Stimulated activated memory B cell treated with anti-CD40 and anti-IgM and Interleukin-4, amounts not matched to agents 10 μg/mL and 1 μg/mL and 100 μg/mL, for 72 hours (primary cell): ENCODE results near the gene SERPINB10.

Experiments used
- ATAC-seq: fragments of 150-1000 bp; cut with Tn5 transposase; 2 replicates; pipeline ENCODE4 v1.10.0; 2021
- H3K27ac Mint-ChIP-seq: one replicate; pipeline ENCODE4 v1.8.0; 2022; ENCODE audit warnings: mild to moderate bottlenecking, mixed read lengths
- H3K27me3 Mint-ChIP-seq: one replicate; pipeline ENCODE4 v1.8.0; 2022; ENCODE audit warnings: mixed read lengths
- H3K36me3 Mint-ChIP-seq: one replicate; pipeline ENCODE4 v1.8.0; 2022; ENCODE audit warnings: mixed read lengths
- H3K4me1 Mint-ChIP-seq: one replicate; pipeline ENCODE4 v1.8.0; 2022; ENCODE audit warnings: mixed read lengths
- H3K4me3 Mint-ChIP-seq: one replicate; pipeline ENCODE4 v1.8.0; 2022; ENCODE audit warnings: mild to moderate bottlenecking, moderate library complexity, mixed read lengths
- H3K9me3 Mint-ChIP-seq: one replicate; pipeline ENCODE4 v1.8.0; 2022; ENCODE audit warnings: mixed read lengths

Gene SERPINB10

GRCh38 chr18:63883617-63884016 lies 24.1 kb upstream of the SERPINB10 start:
- H3K4me1 Mint-ChIP-seq = no peaks in the 10 kb centered on the region
- no peak overlapping the region for H3K4me3 Mint-ChIP-seq
- H3K36me3 Mint-ChIP-seq = no peaks in the 10 kb centered on the region
- peaks cover 28% of the 10 kb centered on the region for H3K27me3 Mint-ChIP-seq
- no peak overlapping the region for H3K27ac Mint-ChIP-seq
- ATAC-seq = no peak
- H3K9me3 Mint-ChIP-seq = no peaks in the 10 kb centered on the region

- no peak for ATAC-seq
- H3K9me3 Mint-ChIP-seq = no peaks in the 10 kb centered on the region
- no peak within 1 kb of the TSS for H3K27ac Mint-ChIP-seq
- no peaks in the 10 kb centered on the region for H3K36me3 Mint-ChIP-seq
- H3K4me3 Mint-ChIP-seq = no peak within 1 kb of the TSS
- peaks cover 13% of the 10 kb centered on the region for H3K27me3 Mint-ChIP-seq
- H3K4me1 Mint-ChIP-seq = no peaks in the 10 kb centered on the region
Observed at GRCh38 chr18:63887424-63887823, 20.3 kb upstream of the SERPINB10 start, which contains the start of gene SERPINB2. TSS of gene SERPINB2 (plus strand) at chr18:63887705. CDS start at chr18:63891445, 3,740 bp downstream.

- no peaks in the 10 kb centered on the region for H3K4me1 Mint-ChIP-seq
- peaks cover 13% of the 10 kb centered on the region for H3K27me3 Mint-ChIP-seq
- H3K36me3 Mint-ChIP-seq = no peaks in the 10 kb centered on the region
- no peaks in the 10 kb centered on the region for H3K9me3 Mint-ChIP-seq
- no peak overlapping the region for H3K27ac Mint-ChIP-seq
- H3K4me3 Mint-ChIP-seq = no peak overlapping the region
- ATAC-seq = no peak
Observed at GRCh38 chr18:63888470-63889190, 19.1 kb upstream of the SERPINB10 start.

GRCh38 chr18:63889626-63890025 lies 18.1 kb upstream of the SERPINB10 start:
- Mint-ChIP-seq H3K4me1 (no peaks in the 10 kb centered on the region), H3K27ac (no peak overlapping the region), H3K27me3 (peaks cover 13% of the 10 kb centered on the region), H3K4me3 (no peak overlapping the region), H3K36me3 (no peaks in the 10 kb centered on the region), H3K9me3 (no peaks in the 10 kb centered on the region)
- no peak for ATAC-seq

GRCh38 chr18:63890237-63890949 lies 17.4 kb upstream of the SERPINB10 start:
- Mint-ChIP-seq H3K9me3 (no peaks in the 10 kb centered on the region), H3K36me3 (no peaks in the 10 kb centered on the region), H3K27me3 (peaks cover 15% of the 10 kb centered on the region), H3K27ac (no peak overlapping the region), H3K4me1 (no peaks in the 10 kb centered on the region), H3K4me3 (no peak overlapping the region)
- ATAC-seq = no peak

- ATAC-seq = no peak
- Mint-ChIP-seq H3K27ac (no peak overlapping the region), H3K36me3 (no peaks in the 10 kb centered on the region), H3K4me1 (no peaks in the 10 kb centered on the region), H3K9me3 (no peaks in the 10 kb centered on the region), H3K27me3 (peaks cover 16% of the 10 kb centered on the region), H3K4me3 (no peak overlapping the region)
Observed at GRCh38 chr18:63890950-63891304, 16.8 kb upstream of the SERPINB10 start.

- Mint-ChIP-seq H3K36me3 (no peaks in the 10 kb centered on the region), H3K9me3 (no peaks in the 10 kb centered on the region), H3K4me3 (no peak overlapping the region), H3K4me1 (no peaks in the 10 kb centered on the region), H3K27me3 (peaks cover 9% of the 10 kb centered on the region), H3K27ac (no peak overlapping the region)
- ATAC-seq = no peak
Observed at GRCh38 chr18:63892566-63892965, 15.2 kb upstream of the SERPINB10 start.

GRCh38 chr18:63894106-63894772 lies 13.5 kb upstream of the SERPINB10 start:
- no peak overlapping the region for H3K27ac Mint-ChIP-seq
- no peaks in the 10 kb centered on the region for H3K4me1 Mint-ChIP-seq
- H3K36me3 Mint-ChIP-seq = no peaks in the 10 kb centered on the region
- no peaks in the 10 kb centered on the region for H3K9me3 Mint-ChIP-seq
- peaks cover 9% of the 10 kb centered on the region for H3K27me3 Mint-ChIP-seq
- H3K4me3 Mint-ChIP-seq = no peak overlapping the region
- ATAC-seq = no peak

GRCh38 chr18:63895190-63895589 lies 12.6 kb upstream of the SERPINB10 start:
- Mint-ChIP-seq H3K4me3 (no peak overlapping the region), H3K4me1 (no peaks in the 10 kb centered on the region), H3K27me3 (peaks cover 9% of the 10 kb centered on the region), H3K27ac (no peak overlapping the region), H3K9me3 (no peaks in the 10 kb centered on the region), H3K36me3 (no peaks in the 10 kb centered on the region)
- ATAC-seq = no peak

GRCh38 chr18:63897072-63897471 lies 10.7 kb upstream of the SERPINB10 start:
- Mint-ChIP-seq H3K27me3 (peaks cover 9% of the 10 kb centered on the region), H3K9me3 (no peaks in the 10 kb centered on the region), H3K36me3 (no peaks in the 10 kb centered on the region), H3K27ac (no peak overlapping the region), H3K4me1 (no peaks in the 10 kb centered on the region), H3K4me3 (no peak overlapping the region)
- no peak for ATAC-seq

GRCh38 chr18:63899206-63899605 lies 8.6 kb upstream of the SERPINB10 start:
- Mint-ChIP-seq H3K9me3 (no peaks in the 10 kb centered on the region), H3K27me3 (peaks cover 9% of the 10 kb centered on the region), H3K4me3 (no peak overlapping the region), H3K36me3 (no peaks in the 10 kb centered on the region), H3K4me1 (no peaks in the 10 kb centered on the region), H3K27ac (no peak overlapping the region)
- ATAC-seq = no peak

GRCh38 chr18:63903851-63904570 lies 3.7 kb upstream of the SERPINB10 start:
- no peaks in the 10 kb centered on the region for H3K4me1 Mint-ChIP-seq
- ATAC-seq = no peak
- no peak overlapping the region for H3K4me3 Mint-ChIP-seq
- H3K27me3 Mint-ChIP-seq = no peaks in the 10 kb centered on the region
- H3K27ac Mint-ChIP-seq = no peak overlapping the region
- no peaks in the 10 kb centered on the region for H3K36me3 Mint-ChIP-seq
- no peaks in the 10 kb centered on the region for H3K9me3 Mint-ChIP-seq

- H3K9me3 Mint-ChIP-seq = no peaks in the 10 kb centered on the region
- H3K27ac Mint-ChIP-seq = no peak overlapping the region
- no peaks in the 10 kb centered on the region for H3K4me1 Mint-ChIP-seq
- no peak for ATAC-seq
- H3K27me3 Mint-ChIP-seq = no peaks in the 10 kb centered on the region
- no peak overlapping the region for H3K4me3 Mint-ChIP-seq
- no peaks in the 10 kb centered on the region for H3K36me3 Mint-ChIP-seq
Observed at GRCh38 chr18:63904694-63905093, 3.1 kb upstream of the SERPINB10 start.

GRCh38 chr18:63905361-63905760 lies 2.4 kb upstream of the SERPINB10 start:
- no peak for ATAC-seq
- Mint-ChIP-seq H3K27ac (no peak overlapping the region), H3K9me3 (no peaks in the 10 kb centered on the region), H3K4me1 (no peaks in the 10 kb centered on the region), H3K36me3 (no peaks in the 10 kb centered on the region), H3K27me3 (no peaks in the 10 kb centered on the region), H3K4me3 (no peak overlapping the region)

- no peaks in the 10 kb centered on the region for H3K9me3 Mint-ChIP-seq
- no peaks in the 10 kb centered on the region for H3K4me1 Mint-ChIP-seq
- H3K27me3 Mint-ChIP-seq = no peaks in the 10 kb centered on the region
Observed at GRCh38 chr18:63906056-63906455, 1.7 kb upstream of the SERPINB10 start.

More at GRCh38 chr18:63906056-63906455, 1.7 kb upstream of the SERPINB10 start:
- H3K27ac Mint-ChIP-seq = no peak overlapping the region
- ATAC-seq = no peak
- H3K4me3 Mint-ChIP-seq = no peak overlapping the region
- H3K36me3 Mint-ChIP-seq = no peaks in the 10 kb centered on the region
